ENCODE data around the gene C6orf15. TPM values are rescaled to one million over a fixed set of nuclear protein-coding genes. Genes with fewer than 3 reads are reported as not detected.

C6orf15 gene
- total RNA-seq, 2 donors from 2014 or later = not detected

DNA sequence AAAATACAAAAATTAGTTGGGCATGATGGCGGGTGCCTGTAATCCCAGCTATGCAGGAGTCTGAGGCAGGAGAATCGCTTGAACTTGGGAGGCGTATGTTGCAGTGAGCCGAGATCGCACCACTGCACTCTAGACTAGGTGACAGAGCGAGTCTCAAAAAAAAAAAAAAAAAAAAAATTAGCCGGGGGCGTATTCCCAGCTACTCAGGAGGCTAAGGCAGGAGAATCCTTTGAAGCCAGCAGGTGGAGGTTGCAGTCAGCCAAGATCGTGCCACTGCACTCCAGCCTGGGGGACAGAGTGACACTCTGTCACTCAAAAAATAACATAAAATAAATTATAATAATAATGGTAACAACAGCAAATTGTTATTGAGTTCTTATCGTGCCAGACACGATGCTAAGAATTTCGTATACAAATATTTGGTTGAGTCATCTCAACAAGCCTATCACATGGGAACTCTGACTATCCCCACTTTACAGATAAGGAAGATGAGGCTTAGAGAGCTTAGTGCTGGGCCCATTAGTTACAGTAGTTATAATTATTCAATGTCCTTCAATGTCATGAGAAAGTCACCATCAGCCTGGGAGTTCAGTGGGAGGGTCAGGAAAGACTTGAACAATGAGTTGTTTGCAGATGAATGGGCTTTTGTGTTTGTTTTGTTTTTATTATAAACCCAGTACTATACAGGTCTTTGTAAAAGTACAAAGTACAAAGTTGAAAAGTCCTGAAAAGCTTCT lies 19.4 kb downstream of the C6orf15 start:
- no peak overlapping the region for H3K27ac ChIP-seq

DNA sequence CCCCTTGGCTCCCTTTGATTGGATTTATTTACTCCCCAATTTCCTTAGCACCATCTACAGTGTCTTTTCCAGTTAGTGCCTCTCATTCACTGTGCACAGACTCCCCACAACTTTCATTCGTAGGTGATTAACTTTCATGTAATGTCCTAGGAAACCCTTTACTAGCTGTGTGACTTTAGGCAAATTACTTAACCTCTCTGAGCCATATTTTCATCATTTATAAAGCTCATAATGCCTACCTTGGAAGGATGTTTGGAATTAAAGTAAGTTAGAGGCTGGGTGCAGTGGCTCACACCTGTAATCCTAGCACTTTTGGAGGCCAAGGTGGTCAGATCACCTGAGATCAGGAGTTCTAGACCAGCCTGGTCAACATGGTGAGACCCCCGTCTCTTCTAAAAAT lies 20.1 kb downstream of the C6orf15 start:
- Histone ChIP-seq H3K27me3 (no peaks in the 10 kb centered on the region), H3K4me3 (no peak overlapping the region), H3K9ac (ENCODE audit: low read depth in 2 of 2, low read length in 2 of 2) (no peak overlapping the region), H3K9me3 (no peaks in the 10 kb centered on the region), H3K36me3 (no peaks in the 10 kb centered on the region), H3K27ac (no peak overlapping the region), H3K4me1 (peaks cover 7% of the 10 kb centered on the region)
- intact Hi-C loops (cut with DNase I) = no loop called here
- no peak for DNase-seq
- TF ChIP-seq, protein P1, sequence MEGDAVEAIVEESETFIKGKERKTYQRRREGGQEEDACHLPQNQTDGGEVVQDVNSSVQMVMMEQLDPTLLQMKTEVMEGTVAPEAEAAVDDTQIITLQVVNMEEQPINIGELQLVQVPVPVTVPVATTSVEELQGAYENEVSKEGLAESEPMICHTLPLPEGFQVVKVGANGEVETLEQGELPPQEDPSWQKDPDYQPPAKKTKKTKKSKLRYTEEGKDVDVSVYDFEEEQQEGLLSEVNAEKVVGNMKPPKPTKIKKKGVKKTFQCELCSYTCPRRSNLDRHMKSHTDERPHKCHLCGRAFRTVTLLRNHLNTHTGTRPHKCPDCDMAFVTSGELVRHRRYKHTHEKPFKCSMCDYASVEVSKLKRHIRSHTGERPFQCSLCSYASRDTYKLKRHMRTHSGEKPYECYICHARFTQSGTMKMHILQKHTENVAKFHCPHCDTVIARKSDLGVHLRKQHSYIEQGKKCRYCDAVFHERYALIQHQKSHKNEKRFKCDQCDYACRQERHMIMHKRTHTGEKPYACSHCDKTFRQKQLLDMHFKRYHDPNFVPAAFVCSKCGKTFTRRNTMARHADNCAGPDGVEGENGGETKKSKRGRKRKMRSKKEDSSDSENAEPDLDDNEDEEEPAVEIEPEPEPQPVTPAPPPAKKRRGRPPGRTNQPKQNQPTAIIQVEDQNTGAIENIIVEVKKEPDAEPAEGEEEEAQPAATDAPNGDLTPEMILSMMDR (IDR thresholded peaks at IDR 0.05) = no peak

More for the DNA sequence above, 19.4 kb downstream of the C6orf15 start:
- Histone ChIP-seq H3K9me3 (no peaks in the 10 kb centered on the region), H3K27me3 (no peaks in the 10 kb centered on the region), H3K4me1 (peaks cover 7% of the 10 kb centered on the region), H3K36me3 (no peaks in the 10 kb centered on the region), H3K4me3 (no peak overlapping the region), H3K9ac (ENCODE audit: low read depth in 2 of 2, low read length in 2 of 2) (no peak overlapping the region)
- TF ChIP-seq, protein P1 (IDR thresholded peaks at IDR 0.05) = no peak
- DNase-seq = no peak
- intact Hi-C loops (cut with DNase I) = no loop called here

DNA sequence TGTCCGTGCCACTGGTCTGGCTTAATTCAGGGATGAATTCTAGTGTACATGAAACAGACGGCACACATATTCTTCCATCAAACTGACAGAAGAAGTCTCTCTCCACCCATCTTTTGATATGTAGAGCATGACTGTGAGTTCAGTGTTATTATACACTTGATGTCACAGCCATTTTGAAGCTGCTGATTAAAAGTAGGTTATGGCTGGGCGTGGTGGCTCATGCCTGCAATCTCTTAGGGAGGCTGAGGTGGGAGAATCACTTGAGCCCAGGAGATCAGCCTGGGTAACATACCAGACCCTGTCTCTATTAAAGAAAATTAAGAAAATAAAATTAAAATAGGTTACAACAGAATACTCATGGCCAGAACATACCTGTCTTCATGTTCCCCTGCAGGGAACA lies 20.7 kb downstream of the C6orf15 start:
- no peak overlapping the region for H3K4me3 ChIP-seq
- no peaks in the 10 kb centered on the region for H3K9me3 ChIP-seq
- TF ChIP-seq, protein P1 (IDR thresholded peaks at IDR 0.05) = no peak
- DNase-seq = peak; percentile 36
- H3K4me1 ChIP-seq = peaks cover 7% of the 10 kb centered on the region
- no peak overlapping the region for H3K9ac ChIP-seq (ENCODE audit: low read depth in 2 of 2, low read length in 2 of 2)
- H3K36me3 ChIP-seq = no peaks in the 10 kb centered on the region
- H3K27me3 ChIP-seq = no peaks in the 10 kb centered on the region
- peak overlapping the region; percentile 32 for H3K27ac ChIP-seq
- intact Hi-C loops (cut with DNase I) = no loop called here

DNA sequence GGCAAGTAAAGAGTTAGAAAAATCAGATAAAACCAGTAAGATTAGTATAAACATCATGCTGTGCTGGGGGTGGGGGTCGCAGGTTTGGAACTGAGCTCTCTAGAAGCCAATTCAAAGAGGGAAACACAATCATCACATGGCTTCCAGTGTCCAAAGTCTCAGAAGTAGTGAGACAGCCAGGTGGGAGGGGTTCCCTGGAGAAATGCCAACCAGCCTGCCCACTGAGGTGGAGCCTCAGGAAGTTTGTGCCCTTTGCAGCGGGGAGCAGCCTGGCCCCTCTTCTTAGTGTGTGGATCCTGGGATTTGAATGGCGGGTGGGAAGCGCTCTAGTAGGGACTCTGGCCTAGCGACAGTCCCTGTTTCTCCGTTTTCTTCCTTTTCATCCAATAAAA lies 21.4 kb downstream of the C6orf15 start:
- Histone ChIP-seq H3K9ac (ENCODE audit: low read depth in 2 of 2, low read length in 2 of 2) (no peak overlapping the region), H3K4me1 (peaks cover 7% of the 10 kb centered on the region), H3K27me3 (no peaks in the 10 kb centered on the region), H3K9me3 (no peaks in the 10 kb centered on the region), H3K4me3 (no peak overlapping the region), H3K27ac (peak overlapping the region; percentile 32), H3K36me3 (no peaks in the 10 kb centered on the region)
- intact Hi-C loops (cut with DNase I) = no loop called here
- TF ChIP-seq, protein P1 (IDR thresholded peaks at IDR 0.05) = no peak
- DNase-seq = peak; percentile 62

DNA sequence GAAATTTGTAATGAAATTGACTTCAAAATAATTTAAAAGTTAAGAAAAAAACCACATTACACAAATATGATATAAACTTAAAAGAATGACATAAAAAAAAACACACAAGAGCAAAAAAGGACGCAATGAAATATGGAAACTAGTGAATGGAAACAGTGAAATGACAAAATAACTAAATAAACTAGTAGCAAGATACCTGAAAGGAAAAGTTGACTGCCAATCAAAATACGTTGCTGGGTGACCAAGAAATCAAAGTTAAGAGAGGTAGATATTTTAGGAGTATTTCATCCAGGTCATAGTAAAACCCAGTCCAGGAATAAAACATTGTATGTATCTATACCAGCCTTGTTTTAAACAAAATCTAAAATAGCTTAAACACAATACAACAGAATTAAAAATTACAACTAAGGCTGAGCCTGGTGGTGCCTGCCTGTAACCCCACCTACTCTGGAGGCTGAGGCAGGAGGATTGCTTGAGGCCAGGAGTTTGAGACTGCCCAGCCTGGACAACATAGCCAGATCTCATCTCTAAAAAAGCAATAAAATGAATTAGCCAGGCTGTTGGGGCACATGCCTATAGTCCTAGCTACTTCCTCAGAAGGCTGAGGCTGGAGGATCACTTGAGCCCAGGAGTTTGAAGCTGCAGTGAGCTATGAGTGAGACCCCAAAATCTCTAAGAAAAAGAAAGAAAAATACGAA lies 22.0 kb downstream of the C6orf15 start:
- H3K9ac ChIP-seq (ENCODE audit: low read depth in 2 of 2, low read length in 2 of 2) = no peak overlapping the region
- intact Hi-C loops (cut with DNase I) = no loop called here
- H3K27me3 ChIP-seq = no peaks in the 10 kb centered on the region
- H3K9me3 ChIP-seq = no peaks in the 10 kb centered on the region
- peaks cover 7% of the 10 kb centered on the region for H3K4me1 ChIP-seq
- TF ChIP-seq, protein P1 (IDR thresholded peaks at IDR 0.05) = no peak
- H3K4me3 ChIP-seq = no peak overlapping the region
- H3K27ac ChIP-seq = no peak overlapping the region
- no peaks in the 10 kb centered on the region for H3K36me3 ChIP-seq
- DNase-seq = no peak

All from colonic mucosa (tissue), 4 donors.